ENCODE results near the gene GSE1. TPM values are rescaled to one million over a fixed set of nuclear protein-coding genes. Genes with fewer than 3 reads are reported as not detected.

The GSE1 gene
- total and polyA plus RNA-seq, 5 donors from 2014 or later: 0.38 to 17.1 (median 0.55) TPM

DNA sequence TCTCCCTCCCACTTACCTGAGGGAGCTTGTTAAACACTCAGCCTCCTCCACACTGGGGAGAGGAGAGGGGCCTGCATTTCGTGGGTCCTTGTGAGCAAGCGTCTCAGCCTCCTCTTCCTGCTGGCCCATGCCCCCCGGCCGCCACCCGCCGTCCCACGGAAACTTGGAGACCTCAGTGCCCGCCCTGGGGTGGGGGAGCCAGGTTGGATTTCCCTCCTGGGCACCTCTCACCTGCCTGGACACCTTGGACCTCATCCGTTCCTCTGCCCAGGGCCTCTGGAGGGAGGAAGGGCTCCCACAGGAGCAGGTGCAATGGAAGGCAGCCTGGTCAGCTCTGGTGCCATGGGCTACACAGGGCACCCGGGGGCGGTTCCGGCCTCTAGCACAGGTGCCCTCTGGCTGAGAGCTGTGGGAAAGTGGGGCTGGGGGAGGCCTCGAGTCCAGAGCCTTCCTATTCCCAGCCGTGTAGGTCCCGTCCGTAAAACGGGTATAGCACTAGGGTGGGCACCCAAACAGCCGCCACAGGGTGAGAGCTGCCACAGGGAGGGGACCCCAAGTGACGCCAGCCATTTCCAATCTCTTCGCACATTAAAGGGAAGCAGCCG is 11.0 kb downstream of the GSE1 start:
- DNase-seq: no peak
- Histone ChIP-seq H3K36me3 (ENCODE audit: control insufficient read depth, insufficient read depth, low read length) (no peaks in the 10 kb centered on the region), H3K4me3 (ENCODE audit: low read depth, low read length) (no peak overlapping the region), H3K9me3 (ENCODE audit: control insufficient read depth in 2 of 2, low read length in 2 of 2) (no peaks in the 10 kb centered on the region), H3K27me3 (ENCODE audit: control insufficient read depth, insufficient read depth, low read length) (no peaks in the 10 kb centered on the region), H3K4me1 (ENCODE audit: control insufficient read depth, insufficient read depth, low read length, poor library complexity, severe bottlenecking) (no peaks in the 10 kb centered on the region), H3K27ac (ENCODE audit: insufficient read depth, low read length, poor library complexity, severe bottlenecking) (no peak overlapping the region)
- ATAC-seq (ENCODE audit: low read depth in 2 of 2): no peak
- peaks cover 0 to 26% (median 4%) of the 10 kb centered on the region in 4 donors for H3K4me1 Mint-ChIP-seq
- H3K4me3 Mint-ChIP-seq: no peak overlapping the region
- H3K27me3 Mint-ChIP-seq: no peaks in the 10 kb centered on the region
- H3K36me3 Mint-ChIP-seq: peaks cover 18% of the 10 kb centered on the region
- H3K27ac Mint-ChIP-seq: no peak overlapping the region
- peaks cover 0 to 2% (median 0%) of the 10 kb centered on the region in 7 donors for H3K9me3 Mint-ChIP-seq

- H3K4me1 ChIP-seq (ENCODE audit: control insufficient read depth, insufficient read depth, low read length, poor library complexity, severe bottlenecking): no peaks in the 10 kb centered on the region
- Mint-ChIP-seq H3K4me3 (no peak overlapping the region), H3K27ac (no peak overlapping the region)
These were observed 11.5 kb downstream of the GSE1 start for GRCh38 chr16:85624646-85625045.

GRCh38 chr16:85625053-85625452 is 11.9 kb downstream of the GSE1 start:
- Histone ChIP-seq H3K27ac (ENCODE audit: insufficient read depth, low read length, poor library complexity, severe bottlenecking) (no peak overlapping the region), H3K27me3 (ENCODE audit: control insufficient read depth, insufficient read depth, low read length) (no peaks in the 10 kb centered on the region), H3K9me3 (ENCODE audit: control insufficient read depth in 2 of 2, low read length in 2 of 2) (peaks cover 3% of the 10 kb centered on the region in 2 experiments), H3K4me3 (ENCODE audit: low read depth, low read length) (no peak overlapping the region), H3K4me1 (ENCODE audit: control insufficient read depth, insufficient read depth, low read length, poor library complexity, severe bottlenecking) (no peaks in the 10 kb centered on the region), H3K36me3 (ENCODE audit: control insufficient read depth, insufficient read depth, low read length) (no peaks in the 10 kb centered on the region)
- DNase-seq (no peak), ATAC-seq (ENCODE audit: low read depth in 2 of 2) (no peak)
- Mint-ChIP-seq H3K4me3 (no peak overlapping the region), H3K36me3 (peaks cover 24% of the 10 kb centered on the region), H3K4me1 (peaks cover 0 to 26% (median 4%) of the 10 kb centered on the region in 4 donors), H3K27me3 (no peaks in the 10 kb centered on the region), H3K9me3 (peaks cover 0 to 6% (median 0%) of the 10 kb centered on the region in 7 donors), H3K27ac (no peak overlapping the region)

More at GRCh38 chr16:85624646-85625045, 11.5 kb downstream of the GSE1 start:
- Mint-ChIP-seq H3K9me3 (peaks cover 0 to 2% (median 0%) of the 10 kb centered on the region in 7 donors), H3K4me1 (peaks cover 0 to 26% (median 4%) of the 10 kb centered on the region in 4 donors), H3K27me3 (no peaks in the 10 kb centered on the region), H3K36me3 (peaks cover 20% of the 10 kb centered on the region)
- ATAC-seq (ENCODE audit: low read depth in 2 of 2) (no peak), DNase-seq (no peak)
- Histone ChIP-seq H3K36me3 (ENCODE audit: control insufficient read depth, insufficient read depth, low read length) (no peaks in the 10 kb centered on the region), H3K27ac (ENCODE audit: insufficient read depth, low read length, poor library complexity, severe bottlenecking) (no peak overlapping the region), H3K4me3 (ENCODE audit: low read depth, low read length) (no peak overlapping the region), H3K27me3 (ENCODE audit: control insufficient read depth, insufficient read depth, low read length) (no peaks in the 10 kb centered on the region), H3K9me3 (ENCODE audit: control insufficient read depth in 2 of 2, low read length in 2 of 2) (peaks cover 0 to 1% of the 10 kb centered on the region in 2 experiments)

GRCh38 chr16:85625485-85626117 is 12.5 kb downstream of the GSE1 start:
- H3K4me3 Mint-ChIP-seq: no peak overlapping the region
- no peaks in the 10 kb centered on the region for H3K4me1 ChIP-seq (ENCODE audit: control insufficient read depth, insufficient read depth, low read length, poor library complexity, severe bottlenecking)
- no peak for ATAC-seq (ENCODE audit: low read depth in 2 of 2)

DNA sequence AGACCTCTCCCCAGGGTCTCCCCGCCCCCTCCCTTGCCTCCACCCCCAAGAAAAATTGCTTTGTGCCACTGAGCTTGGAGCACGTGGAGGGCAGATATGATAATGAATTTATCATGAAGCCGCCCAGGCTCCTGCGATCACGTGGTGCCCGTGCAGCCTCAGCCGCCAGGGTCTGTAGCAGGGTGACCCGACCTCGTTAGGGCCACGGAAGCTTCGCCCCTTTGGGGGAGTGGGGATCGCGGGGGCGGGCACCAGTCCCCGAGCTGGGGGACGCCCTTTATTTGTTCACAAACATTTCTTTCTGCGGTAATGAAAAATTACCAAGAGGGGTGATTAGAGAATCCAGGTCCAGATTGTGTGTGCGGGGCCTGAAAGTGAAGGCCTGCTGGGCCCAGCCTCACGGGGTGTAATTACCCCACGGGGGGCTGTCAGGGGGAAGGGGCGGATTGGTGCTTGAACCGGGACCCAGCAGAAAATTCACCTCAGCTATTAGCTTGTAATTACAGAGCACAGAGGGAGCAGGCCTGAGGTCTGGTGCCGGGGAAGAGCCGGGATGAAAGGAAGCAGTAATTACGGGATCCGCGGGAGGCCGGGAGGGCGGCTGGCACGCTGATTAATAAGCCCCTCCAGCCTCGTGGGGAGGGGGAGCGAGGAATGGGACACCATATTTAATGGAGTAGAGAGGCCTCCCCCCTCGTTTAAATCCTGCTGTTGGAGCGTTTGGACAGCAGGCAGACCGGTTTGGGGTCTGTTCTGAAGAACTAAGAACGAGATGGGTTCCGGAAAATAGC is 13.3 kb downstream of the GSE1 start:
- Mint-ChIP-seq H3K27ac (no peak overlapping the region), H3K27me3 (no peaks in the 10 kb centered on the region), H3K4me3 (no peak overlapping the region)

More at GRCh38 chr16:85625485-85626117, 12.5 kb downstream of the GSE1 start:
- no peak for DNase-seq
- peaks cover 24% of the 10 kb centered on the region for H3K36me3 Mint-ChIP-seq
- no peaks in the 10 kb centered on the region for H3K36me3 ChIP-seq (ENCODE audit: control insufficient read depth, insufficient read depth, low read length)
- H3K27me3 Mint-ChIP-seq: no peaks in the 10 kb centered on the region
- no peak overlapping the region for H3K27ac Mint-ChIP-seq
- H3K27ac ChIP-seq (ENCODE audit: insufficient read depth, low read length, poor library complexity, severe bottlenecking): no peak overlapping the region
- H3K9me3 Mint-ChIP-seq: peaks cover 0 to 6% (median 0%) of the 10 kb centered on the region in 7 donors
- peaks cover 0 to 25% (median 4%) of the 10 kb centered on the region in 4 donors for H3K4me1 Mint-ChIP-seq
- H3K27me3 ChIP-seq (ENCODE audit: control insufficient read depth, insufficient read depth, low read length): no peaks in the 10 kb centered on the region
- H3K4me3 ChIP-seq (ENCODE audit: low read depth, low read length): no peak overlapping the region
- peaks cover 3 to 5% of the 10 kb centered on the region in 2 experiments for H3K9me3 ChIP-seq (ENCODE audit: control insufficient read depth in 2 of 2, low read length in 2 of 2)

GRCh38 chr16:85627089-85627488 is 14.0 kb downstream of the GSE1 start:
- H3K27me3 ChIP-seq (ENCODE audit: control insufficient read depth, insufficient read depth, low read length): no peaks in the 10 kb centered on the region
- peaks cover 3 to 5% of the 10 kb centered on the region in 2 experiments for H3K9me3 ChIP-seq (ENCODE audit: control insufficient read depth in 2 of 2, low read length in 2 of 2)
- Mint-ChIP-seq H3K9me3 (peaks cover 0 to 6% (median 0%) of the 10 kb centered on the region in 7 donors), H3K27me3 (no peaks in the 10 kb centered on the region), H3K4me3 (no peak overlapping the region), H3K36me3 (peaks cover 18% of the 10 kb centered on the region), H3K27ac (no peak overlapping the region), H3K4me1 (peaks cover 0 to 17% (median 4%) of the 10 kb centered on the region in 4 donors)
- H3K27ac ChIP-seq (ENCODE audit: insufficient read depth, low read length, poor library complexity, severe bottlenecking): no peak overlapping the region
- ATAC-seq (ENCODE audit: low read depth in 2 of 2) (no peak), DNase-seq (no peak)
- no peaks in the 10 kb centered on the region for H3K4me1 ChIP-seq (ENCODE audit: control insufficient read depth, insufficient read depth, low read length, poor library complexity, severe bottlenecking)
- no peaks in the 10 kb centered on the region for H3K36me3 ChIP-seq (ENCODE audit: control insufficient read depth, insufficient read depth, low read length)
- no peak overlapping the region for H3K4me3 ChIP-seq (ENCODE audit: low read depth, low read length)

More for the DNA sequence above, 13.3 kb downstream of the GSE1 start:
- no peak for DNase-seq
- ATAC-seq (ENCODE audit: low read depth in 2 of 2): no peak
- H3K36me3 Mint-ChIP-seq: peaks cover 18% of the 10 kb centered on the region
- H3K9me3 Mint-ChIP-seq: peaks cover 0 to 6% (median 0%) of the 10 kb centered on the region in 7 donors
- Histone ChIP-seq H3K36me3 (ENCODE audit: control insufficient read depth, insufficient read depth, low read length) (no peaks in the 10 kb centered on the region), H3K27me3 (ENCODE audit: control insufficient read depth, insufficient read depth, low read length) (no peaks in the 10 kb centered on the region), H3K27ac (ENCODE audit: insufficient read depth, low read length, poor library complexity, severe bottlenecking) (no peak overlapping the region), H3K4me1 (ENCODE audit: control insufficient read depth, insufficient read depth, low read length, poor library complexity, severe bottlenecking) (no peaks in the 10 kb centered on the region), H3K9me3 (ENCODE audit: control insufficient read depth in 2 of 2, low read length in 2 of 2) (peaks cover 3 to 5% of the 10 kb centered on the region in 2 experiments), H3K4me3 (ENCODE audit: low read depth, low read length) (no peak overlapping the region)
- H3K4me1 Mint-ChIP-seq: peaks cover 0 to 19% (median 4%) of the 10 kb centered on the region in 4 donors

DNA sequence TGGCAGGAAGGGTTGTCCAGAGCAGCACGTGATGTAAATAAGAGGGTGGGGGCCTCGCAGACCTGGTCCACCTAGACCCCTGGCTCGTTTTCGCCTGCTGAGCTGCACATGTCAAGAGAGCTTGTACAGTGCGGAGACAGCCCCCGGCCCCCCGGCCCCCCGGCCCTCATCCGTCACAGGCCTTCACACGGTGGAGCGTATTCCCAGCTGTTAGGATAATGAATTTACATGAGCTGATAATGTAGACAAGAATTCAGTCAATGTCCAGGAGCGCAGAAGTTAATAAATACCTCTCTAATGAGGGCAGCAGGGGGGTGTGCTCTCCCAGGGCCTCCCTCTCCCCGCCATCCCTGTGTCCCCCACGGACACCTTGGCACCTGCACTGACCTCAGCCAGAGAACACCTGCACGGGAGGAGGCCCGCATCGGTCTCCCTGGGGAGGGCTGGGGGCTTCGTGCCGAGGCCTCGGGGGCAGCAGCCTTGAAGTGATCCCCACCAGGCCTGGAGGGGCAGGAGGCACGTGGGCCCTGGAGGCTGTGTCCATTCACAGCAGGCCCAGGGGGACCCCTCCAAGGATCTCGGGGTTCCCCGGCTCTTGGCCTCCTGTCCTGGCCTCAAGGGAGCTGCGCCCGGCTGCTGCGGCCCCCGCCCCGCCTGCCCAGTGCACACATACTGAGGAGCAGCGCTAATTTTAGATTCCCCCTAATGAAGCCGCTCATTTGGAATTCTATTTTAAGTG is 14.6 kb downstream of the GSE1 start:
- no peaks in the 10 kb centered on the region for H3K27me3 ChIP-seq (ENCODE audit: control insufficient read depth, insufficient read depth, low read length)
- no peak overlapping the region for H3K27ac ChIP-seq (ENCODE audit: insufficient read depth, low read length, poor library complexity, severe bottlenecking)
- peaks cover 0 to 6% (median 0%) of the 10 kb centered on the region in 7 donors for H3K9me3 Mint-ChIP-seq
- no peak overlapping the region for H3K4me3 ChIP-seq (ENCODE audit: low read depth, low read length)
- H3K4me3 Mint-ChIP-seq: no peak overlapping the region
- no peaks in the 10 kb centered on the region for H3K36me3 ChIP-seq (ENCODE audit: control insufficient read depth, insufficient read depth, low read length)
- no peaks in the 10 kb centered on the region for H3K27me3 Mint-ChIP-seq
- no peak overlapping the region for H3K27ac Mint-ChIP-seq
- no peaks in the 10 kb centered on the region for H3K4me1 ChIP-seq (ENCODE audit: control insufficient read depth, insufficient read depth, low read length, poor library complexity, severe bottlenecking)
- H3K4me1 Mint-ChIP-seq: peaks cover 0 to 12% (median 2%) of the 10 kb centered on the region in 4 donors
- ATAC-seq (ENCODE audit: low read depth in 2 of 2): no peak
- no peak for DNase-seq
- H3K36me3 Mint-ChIP-seq: peaks cover 13% of the 10 kb centered on the region
- peaks cover 3 to 5% of the 10 kb centered on the region in 2 experiments for H3K9me3 ChIP-seq (ENCODE audit: control insufficient read depth in 2 of 2, low read length in 2 of 2)

Data from CD4-positive, CD25-positive, alpha-beta regulatory T cell (primary cell).